ENCODE measurements around the gene DISP2.

DNA sequence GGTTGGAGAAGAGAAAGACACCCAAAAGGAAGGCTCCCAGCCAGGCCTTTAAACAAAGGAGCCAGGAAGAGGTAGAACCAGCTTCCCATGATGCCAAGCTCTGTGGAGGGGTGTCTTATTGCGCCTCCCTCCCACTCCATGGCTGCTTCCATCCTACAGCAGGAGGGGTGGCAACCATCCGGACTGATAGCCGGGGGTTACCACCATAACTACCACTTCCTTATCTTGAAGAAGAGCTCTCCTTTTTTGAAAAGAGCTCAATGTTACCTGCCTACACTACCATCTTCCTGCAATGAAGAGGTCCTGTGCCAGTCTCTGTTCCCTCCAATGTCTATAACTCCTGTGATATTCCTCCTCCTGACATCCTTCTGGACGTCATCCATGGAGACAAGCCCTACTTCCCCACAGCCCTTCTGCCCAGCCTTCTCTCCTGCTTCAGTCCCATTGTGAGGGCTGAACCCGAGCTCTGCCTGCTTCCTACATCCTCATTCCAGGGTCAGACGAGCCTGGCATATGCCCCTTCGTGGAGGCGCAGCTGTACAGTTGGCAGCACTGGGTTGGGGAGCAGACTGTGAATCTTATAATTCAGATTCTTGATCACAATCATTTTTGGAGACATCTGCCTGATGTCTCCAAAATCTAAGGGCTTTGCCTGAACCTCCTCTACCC is 25.8 kb upstream of the DISP2 start:
- TF ChIP-seq, protein P1, sequence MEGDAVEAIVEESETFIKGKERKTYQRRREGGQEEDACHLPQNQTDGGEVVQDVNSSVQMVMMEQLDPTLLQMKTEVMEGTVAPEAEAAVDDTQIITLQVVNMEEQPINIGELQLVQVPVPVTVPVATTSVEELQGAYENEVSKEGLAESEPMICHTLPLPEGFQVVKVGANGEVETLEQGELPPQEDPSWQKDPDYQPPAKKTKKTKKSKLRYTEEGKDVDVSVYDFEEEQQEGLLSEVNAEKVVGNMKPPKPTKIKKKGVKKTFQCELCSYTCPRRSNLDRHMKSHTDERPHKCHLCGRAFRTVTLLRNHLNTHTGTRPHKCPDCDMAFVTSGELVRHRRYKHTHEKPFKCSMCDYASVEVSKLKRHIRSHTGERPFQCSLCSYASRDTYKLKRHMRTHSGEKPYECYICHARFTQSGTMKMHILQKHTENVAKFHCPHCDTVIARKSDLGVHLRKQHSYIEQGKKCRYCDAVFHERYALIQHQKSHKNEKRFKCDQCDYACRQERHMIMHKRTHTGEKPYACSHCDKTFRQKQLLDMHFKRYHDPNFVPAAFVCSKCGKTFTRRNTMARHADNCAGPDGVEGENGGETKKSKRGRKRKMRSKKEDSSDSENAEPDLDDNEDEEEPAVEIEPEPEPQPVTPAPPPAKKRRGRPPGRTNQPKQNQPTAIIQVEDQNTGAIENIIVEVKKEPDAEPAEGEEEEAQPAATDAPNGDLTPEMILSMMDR (IDR thresholded peaks at IDR 0.05) = no peak
- no peak for TF ChIP-seq POLR2A (IDR thresholded peaks at IDR 0.05)
